HG03108 (cell line): ENCODE data around the gene KCTD14.

Experiments
- ATAC-seq: cut with Tn5 transposase; IDR thresholded peaks from one replicate; pipeline ENCODE4 v1.9.1; 2021; ENCODE audit warnings: moderate library complexity; ENCODE audit not compliant: unreplicated experiment

Gene KCTD14

DNA sequence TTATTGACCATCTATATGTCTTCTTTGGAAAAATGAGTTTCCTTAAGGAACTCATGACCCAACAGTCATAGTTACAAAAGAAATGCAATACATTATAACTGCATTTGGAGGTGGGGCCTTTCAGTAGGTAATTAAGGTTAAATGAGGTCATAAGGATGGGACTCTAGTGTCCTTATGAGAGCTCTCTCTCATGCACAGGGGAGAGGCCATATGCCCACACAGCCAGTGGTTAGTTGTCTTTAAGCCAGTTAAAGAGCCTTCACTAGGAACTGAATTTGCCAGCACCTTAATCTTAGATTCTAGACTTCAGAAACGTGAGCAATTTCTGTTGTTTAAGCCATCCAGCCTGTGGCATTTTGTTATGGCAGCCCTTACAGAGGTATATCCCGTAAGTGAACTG, 56.0 kb downstream of the KCTD14 start:
- no peak for ATAC-seq

- no peak for ATAC-seq
These were observed 56.7 kb downstream of the KCTD14 start for GRCh38 chr11:77966338-77966737.
